GM10266 (cell line): ENCODE data around the gene MSN.
"Not testable (repeated sequence)": the region's sequence is repeated elsewhere in the genome, so short reads cannot be mapped to it uniquely, and the experiment has no call there.

ENCODE experiments used
- DNase-seq: peaks from one replicate; pipeline ENCODE4 v3.0.0; 2012; ENCODE audit errors: extremely low spot score
- TF ChIP-seq, protein P1 (sequence below): IDR thresholded peaks from 2 replicates; pipeline ENCODE4 v1.5.1; 2012; ENCODE audit warnings: mild to moderate bottlenecking, low read depth; ENCODE audit not compliant: control insufficient read depth, insufficient read depth; ENCODE audit errors: missing control alignments

Gene MSN

GRCh38 chrX:65637335-65637734, 30.1 kb upstream of the MSN start:
- TF ChIP-seq, protein P1, sequence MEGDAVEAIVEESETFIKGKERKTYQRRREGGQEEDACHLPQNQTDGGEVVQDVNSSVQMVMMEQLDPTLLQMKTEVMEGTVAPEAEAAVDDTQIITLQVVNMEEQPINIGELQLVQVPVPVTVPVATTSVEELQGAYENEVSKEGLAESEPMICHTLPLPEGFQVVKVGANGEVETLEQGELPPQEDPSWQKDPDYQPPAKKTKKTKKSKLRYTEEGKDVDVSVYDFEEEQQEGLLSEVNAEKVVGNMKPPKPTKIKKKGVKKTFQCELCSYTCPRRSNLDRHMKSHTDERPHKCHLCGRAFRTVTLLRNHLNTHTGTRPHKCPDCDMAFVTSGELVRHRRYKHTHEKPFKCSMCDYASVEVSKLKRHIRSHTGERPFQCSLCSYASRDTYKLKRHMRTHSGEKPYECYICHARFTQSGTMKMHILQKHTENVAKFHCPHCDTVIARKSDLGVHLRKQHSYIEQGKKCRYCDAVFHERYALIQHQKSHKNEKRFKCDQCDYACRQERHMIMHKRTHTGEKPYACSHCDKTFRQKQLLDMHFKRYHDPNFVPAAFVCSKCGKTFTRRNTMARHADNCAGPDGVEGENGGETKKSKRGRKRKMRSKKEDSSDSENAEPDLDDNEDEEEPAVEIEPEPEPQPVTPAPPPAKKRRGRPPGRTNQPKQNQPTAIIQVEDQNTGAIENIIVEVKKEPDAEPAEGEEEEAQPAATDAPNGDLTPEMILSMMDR: no peak
- DNase-seq: no peak

DNA sequence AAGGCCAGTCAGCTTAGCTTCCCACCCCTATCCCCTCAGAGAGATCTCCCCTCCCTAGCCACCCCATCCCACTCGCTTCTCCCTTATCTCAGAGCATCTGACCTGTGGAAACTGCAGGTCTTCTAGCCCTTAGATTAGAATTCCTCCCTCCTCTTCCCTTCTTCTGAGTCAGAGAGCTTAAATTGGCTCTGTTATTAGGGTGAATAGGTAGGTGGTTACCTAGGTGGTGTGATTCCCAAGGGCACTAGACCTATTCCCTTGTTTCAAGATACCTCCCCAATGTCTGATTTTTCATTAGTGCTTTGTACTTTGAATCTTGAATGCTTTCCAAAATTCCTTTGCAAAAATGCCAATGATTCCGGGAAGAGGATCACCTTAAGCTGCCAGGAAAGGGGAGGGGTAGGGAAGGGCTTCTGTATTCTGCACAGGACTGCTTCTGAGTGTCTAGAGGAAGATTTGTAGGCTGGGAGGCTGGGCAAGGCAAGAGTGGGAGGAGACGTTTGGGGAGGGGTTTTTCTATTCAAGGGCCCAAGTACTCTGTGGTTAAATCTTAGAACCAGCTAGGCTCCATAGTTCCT, 24.5 kb upstream of the MSN start:
- no peak for DNase-seq
- TF ChIP-seq, protein P1: no peak

DNA sequence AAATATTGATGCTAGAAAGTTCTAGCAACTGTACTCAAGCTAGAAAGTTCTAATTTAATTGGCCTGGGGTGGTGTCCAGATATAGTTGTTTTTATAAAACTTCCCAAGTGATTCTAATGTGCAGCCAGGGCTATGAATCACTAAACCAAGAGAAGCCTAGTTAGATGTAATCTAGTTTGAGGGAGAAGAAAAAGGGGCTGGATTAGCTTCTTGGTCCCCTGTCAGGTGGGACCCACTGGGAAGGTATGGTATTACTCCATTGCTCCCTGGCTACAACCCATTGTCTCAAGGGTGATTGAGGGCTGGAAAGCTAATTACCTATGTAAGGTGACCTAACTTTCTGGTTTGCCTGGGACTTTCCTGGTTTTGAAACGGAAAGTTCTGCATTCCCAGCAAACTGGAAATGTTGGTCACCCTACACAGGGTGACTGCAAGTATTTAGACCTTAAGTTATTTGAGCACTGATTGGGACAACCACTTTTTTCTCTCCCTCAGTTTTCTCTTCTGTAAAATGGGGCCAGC, 23.9 kb upstream of the MSN start:
- TF ChIP-seq, protein P1: no peak
- no peak for DNase-seq

GRCh38 chrX:65644621-65645289, 22.7 kb upstream of the MSN start:
- DNase-seq: no peak
- TF ChIP-seq, protein P1: no peak

DNA sequence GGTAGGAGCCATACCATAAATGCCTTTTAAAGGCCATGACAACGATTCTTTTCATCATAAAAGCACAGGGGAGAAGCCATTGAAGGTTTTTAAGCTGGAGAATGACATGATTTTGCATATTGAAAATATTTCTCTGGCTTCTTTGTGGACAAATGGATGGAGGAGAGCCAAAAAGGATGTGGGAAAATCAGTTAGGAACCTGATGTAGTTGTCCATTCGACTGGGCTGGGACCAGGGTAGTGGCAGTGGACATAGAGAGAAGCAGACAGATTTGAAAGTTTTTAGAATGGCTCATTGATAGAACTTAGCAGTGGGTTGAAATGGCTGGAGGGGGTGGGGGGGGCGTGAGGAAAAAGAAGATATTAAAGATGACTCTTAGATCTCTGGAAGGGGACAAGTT, 19.7 kb upstream of the MSN start:
- TF ChIP-seq, protein P1: no peak
- DNase-seq: no peak

- TF ChIP-seq, protein P1: no peak
- DNase-seq: no peak
Observed at GRCh38 chrX:65652098-65652497, 15.4 kb upstream of the MSN start.

DNA sequence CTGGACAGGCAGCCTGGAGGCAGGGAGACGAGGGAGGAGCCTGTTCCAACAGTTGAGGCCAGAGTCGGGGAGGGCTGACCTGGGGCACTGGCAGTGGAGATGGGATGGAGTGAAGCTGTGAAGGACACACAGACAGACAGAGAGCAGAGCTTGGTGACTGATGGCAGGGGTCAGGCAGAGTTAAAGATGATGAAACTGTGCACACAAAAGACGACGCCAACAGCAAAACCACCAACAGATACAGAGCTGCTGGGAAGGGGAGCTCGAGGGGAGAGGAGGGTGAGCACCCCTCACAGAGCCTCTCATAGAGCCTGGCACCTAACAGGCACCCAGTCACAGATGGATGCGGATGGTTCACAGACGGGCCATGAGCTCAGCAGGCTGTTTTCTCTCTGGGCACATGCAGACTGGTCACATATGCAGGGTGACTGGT, 10.4 kb upstream of the MSN start:
- not testable (repeated sequence) for DNase-seq

DNA sequence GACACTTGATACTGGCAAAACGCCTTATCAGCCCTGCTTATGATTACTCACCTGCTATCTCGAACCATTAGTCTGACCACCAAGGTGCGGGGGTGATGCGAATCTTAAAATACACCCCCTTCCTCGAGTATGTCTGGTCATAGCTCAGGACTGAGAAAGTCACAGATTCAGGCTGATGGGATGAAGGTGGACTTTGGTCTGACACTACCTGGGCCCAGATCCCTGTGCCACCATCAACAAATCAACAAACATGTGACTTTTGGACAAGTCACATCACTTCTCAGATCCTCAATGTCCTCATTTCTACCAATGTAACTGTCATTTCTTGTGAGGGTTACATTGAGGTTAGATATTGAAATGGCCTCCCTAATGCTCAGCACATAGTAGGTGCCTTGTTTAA, 9.8 kb upstream of the MSN start:
- TF ChIP-seq, protein P1: no peak
- no peak for DNase-seq
